Muscle layer of duodenum (tissue), 2 donors: Measurements from ENCODE around the gene GOLGA2.

Experiments
- H3K27ac ChIP-seq: one replicate; pipeline ENCODE4 v1.7.0; 2013; ENCODE audit warnings: mild to moderate bottlenecking, low read length
- H3K27me3 ChIP-seq: one replicate; pipeline ENCODE4 v1.7.0; 2013; ENCODE audit warnings: low read depth, mild to moderate bottlenecking, control low read depth, low read length
- H3K36me3 ChIP-seq, 2 donors: one replicate each; pipeline ENCODE4 v1.7.0; 2013; ENCODE audit warnings: low read length in 2 of 2, control low read depth in 1 of 2, mild to moderate bottlenecking in 1 of 2; ENCODE audit not compliant: insufficient read depth in 2 of 2, control insufficient read depth in 1 of 2
- H3K4me1 ChIP-seq, 2 donors: one replicate each; pipeline ENCODE4 v1.7.0; 2013; ENCODE audit warnings: low read length in 2 of 2, mild to moderate bottlenecking in 2 of 2, control low read depth in 1 of 2, moderate library complexity in 1 of 2; ENCODE audit not compliant: insufficient read depth in 2 of 2, control insufficient read depth in 1 of 2
- H3K4me3 ChIP-seq, 2 donors: one replicate each; pipeline ENCODE4 v1.7.0; 2013; ENCODE audit warnings: low read length in 2 of 2, low read depth in 1 of 2, mild to moderate bottlenecking in 1 of 2
- H3K9me3 ChIP-seq, 2 donors: one replicate each; pipeline ENCODE4 v1.7.0; 2013; ENCODE audit warnings: low read length in 2 of 2, control low read depth in 1 of 2, mild to moderate bottlenecking in 1 of 2; ENCODE audit not compliant: control insufficient read depth in 1 of 2
- donor health status: healthy.

Gene GOLGA2

GRCh38 chr9:128226412-128226801, 49.4 kb downstream of the GOLGA2 start:
- Histone ChIP-seq H3K27me3 (no peaks in the 10 kb centered on the region), H3K9me3 (no peaks in the 10 kb centered on the region), H3K36me3 (peaks cover 0 to 8% of the 10 kb centered on the region in 2 donors), H3K27ac (no peak overlapping the region), H3K4me3 (no peak overlapping the region), H3K4me1 (no peaks in the 10 kb centered on the region)

- Histone ChIP-seq H3K36me3 (peaks cover 0 to 8% of the 10 kb centered on the region in 2 donors), H3K27ac (no peak overlapping the region), H3K4me3 (no peak overlapping the region), H3K27me3 (no peaks in the 10 kb centered on the region), H3K4me1 (no peaks in the 10 kb centered on the region), H3K9me3 (no peaks in the 10 kb centered on the region)
These were observed 49.9 kb downstream of the GOLGA2 start for GRCh38 chr9:128225770-128226411.

- Histone ChIP-seq H3K27me3 (no peaks in the 10 kb centered on the region), H3K27ac (no peak overlapping the region), H3K4me3 (no peak overlapping the region), H3K9me3 (no peaks in the 10 kb centered on the region), H3K4me1 (no peaks in the 10 kb centered on the region), H3K36me3 (peaks cover 0 to 8% of the 10 kb centered on the region in 2 donors)
These were observed 50.9 kb downstream of the GOLGA2 start for GRCh38 chr9:128224877-128225276.

GRCh38 chr9:128222880-128223670, 52.7 kb downstream of the GOLGA2 start:
- no peak overlapping the region for H3K4me3 ChIP-seq
- H3K27me3 ChIP-seq, result no peaks in the 10 kb centered on the region
- H3K27ac ChIP-seq, result no peak overlapping the region
- H3K36me3 ChIP-seq, result peaks cover 0 to 8% of the 10 kb centered on the region in 2 donors
- no peaks in the 10 kb centered on the region for H3K9me3 ChIP-seq
- H3K4me1 ChIP-seq, result peaks cover 2 to 9% of the 10 kb centered on the region in 2 donors

GRCh38 chr9:128222026-128222425, 53.8 kb downstream of the GOLGA2 start:
- peaks cover 0 to 8% of the 10 kb centered on the region in 2 donors for H3K36me3 ChIP-seq
- H3K27me3 ChIP-seq, result no peaks in the 10 kb centered on the region
- H3K4me1 ChIP-seq, result peaks cover 4 to 13% of the 10 kb centered on the region in 2 donors
- H3K4me3 ChIP-seq, result no peak overlapping the region
- no peaks in the 10 kb centered on the region for H3K9me3 ChIP-seq
- no peak overlapping the region for H3K27ac ChIP-seq

GRCh38 chr9:128219831-128220230, 56.0 kb downstream of the GOLGA2 start:
- H3K27ac ChIP-seq, result no peak overlapping the region
- H3K4me1 ChIP-seq, result peaks cover 4 to 17% of the 10 kb centered on the region in 2 donors
- H3K4me3 ChIP-seq, result no peak overlapping the region
- peaks cover 0 to 8% of the 10 kb centered on the region in 2 donors for H3K36me3 ChIP-seq
- no peaks in the 10 kb centered on the region for H3K9me3 ChIP-seq
- H3K27me3 ChIP-seq, result no peaks in the 10 kb centered on the region

GRCh38 chr9:128218518-128219389, 57.1 kb downstream of the GOLGA2 start:
- peak overlapping the region; percentile 16 for H3K27ac ChIP-seq
- H3K36me3 ChIP-seq, result peaks cover 0 to 8% of the 10 kb centered on the region in 2 donors

GRCh38 chr9:128218172-128218517, 57.7 kb downstream of the GOLGA2 start:
- H3K4me3 ChIP-seq, result peak overlapping the region; percentile 60 to 61
- H3K4me1 ChIP-seq, result peaks cover 4 to 17% of the 10 kb centered on the region in 2 donors
- H3K27ac ChIP-seq, result peak overlapping the region; percentile 16
- H3K36me3 ChIP-seq, result peaks cover 0 to 8% of the 10 kb centered on the region in 2 donors
- no peaks in the 10 kb centered on the region for H3K9me3 ChIP-seq
- H3K27me3 ChIP-seq, result no peaks in the 10 kb centered on the region

More at GRCh38 chr9:128218518-128219389, 57.1 kb downstream of the GOLGA2 start:
- no peaks in the 10 kb centered on the region for H3K27me3 ChIP-seq
- H3K4me1 ChIP-seq, result peaks cover 4 to 17% of the 10 kb centered on the region in 2 donors
- H3K9me3 ChIP-seq, result no peaks in the 10 kb centered on the region
- H3K4me3 ChIP-seq, result peak overlapping the region; percentile 60 to 61

- Histone ChIP-seq H3K36me3 (no peaks in the 10 kb centered on the region), H3K27ac (peak overlapping the region; percentile 19), H3K4me1 (peaks cover 4 to 17% of the 10 kb centered on the region in 2 donors), H3K9me3 (no peaks in the 10 kb centered on the region), H3K4me3 (no peak overlapping the region), H3K27me3 (no peaks in the 10 kb centered on the region)
These were observed 58.8 kb downstream of the GOLGA2 start for GRCh38 chr9:128216781-128217553.

- Histone ChIP-seq H3K4me1 (peaks cover 4 to 17% of the 10 kb centered on the region in 2 donors), H3K36me3 (no peaks in the 10 kb centered on the region), H3K9me3 (no peaks in the 10 kb centered on the region), H3K27ac (peak overlapping the region; percentile 49), H3K27me3 (no peaks in the 10 kb centered on the region), H3K4me3 (no peak overlapping the region)
These were observed 60.1 kb downstream of the GOLGA2 start for GRCh38 chr9:128215491-128216409.
